Neutrophil (primary cell): ENCODE results near the gene ATG7.

Experiments used
- H3K27ac ChIP-seq: fragments of 200-600 bp; sonication (generic); 2 replicates; pipeline ENCODE4 v1.5.1; 2016; ENCODE audit warnings: mild to moderate bottlenecking, moderate library complexity
- H3K27me3 ChIP-seq: fragments of 200-600 bp; sonication (generic); 2 replicates; pipeline ENCODE4 v1.6.0; 2016; ENCODE audit warnings: mild to moderate bottlenecking
- H3K36me3 ChIP-seq: fragments of 200-600 bp; sonication (generic); 2 replicates; pipeline ENCODE4 v1.5.1; 2017
- H3K4me1 ChIP-seq, 2 experiments: fragments of 200-600 bp in 1 of 2; sonication (generic) in 1 of 2; 1 replicate in 1 of 2; 2 replicates in 1 of 2; pipeline versions ENCODE4 v1.5.1 to v1.6.1; 2013 to 2016; ENCODE audit warnings: low read depth in 1 of 2, low read length in 1 of 2, mild to moderate bottlenecking in 1 of 2, moderate library complexity in 1 of 2; ENCODE audit not compliant: control insufficient read depth in 1 of 2, insufficient read depth in 1 of 2
- H3K4me3 ChIP-seq, 2 experiments: fragments of 200-600 bp in 1 of 2; sonication (generic) in 1 of 2; 1 replicate in 1 of 2; 2 replicates in 1 of 2; pipeline ENCODE4 v1.5.1; 2013 to 2016; ENCODE audit warnings: low read depth in 1 of 2, low read length in 1 of 2, mild to moderate bottlenecking in 1 of 2, moderate library complexity in 1 of 2
- H3K9me3 ChIP-seq: fragments of 200-600 bp; sonication (generic); 2 replicates; pipeline ENCODE4 v1.5.1; 2016
- TF ChIP-seq, protein P1 (sequence below): fragments of 200-600 bp; sonication (generic); IDR thresholded peaks from 2 replicates; pipeline ENCODE4 v1.5.1; 2016; ENCODE audit warnings: antibody characterized with exemption

The ATG7 gene

DNA sequence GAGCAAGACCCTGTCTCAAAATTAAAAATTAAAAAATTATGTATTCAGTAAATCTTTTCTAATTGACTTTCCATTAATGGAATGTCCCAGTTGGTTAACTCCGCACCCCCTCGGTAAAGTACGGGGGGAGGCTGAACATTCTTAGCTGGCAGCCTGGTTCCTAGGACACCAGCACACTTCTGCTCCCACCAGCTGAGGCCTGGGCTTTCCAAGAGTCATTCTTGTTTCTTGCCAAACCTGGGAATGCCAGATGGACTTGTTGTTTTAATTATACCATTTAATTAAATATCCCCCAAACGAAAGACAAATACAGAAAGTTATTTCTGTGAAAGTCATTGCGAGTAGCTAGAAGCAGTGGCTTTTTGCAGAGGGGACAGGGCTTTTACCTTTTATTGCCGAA, 192.2 kb downstream of the ATG7 start:
- Histone ChIP-seq H3K36me3 (peaks cover 23% of the 10 kb centered on the region), H3K9me3 (no peaks in the 10 kb centered on the region), H3K4me3 (no peak overlapping the region), H3K27ac (no peak overlapping the region), H3K4me1 (no peaks in the 10 kb centered on the region), H3K27me3 (no peaks in the 10 kb centered on the region)
- TF ChIP-seq, protein P1, sequence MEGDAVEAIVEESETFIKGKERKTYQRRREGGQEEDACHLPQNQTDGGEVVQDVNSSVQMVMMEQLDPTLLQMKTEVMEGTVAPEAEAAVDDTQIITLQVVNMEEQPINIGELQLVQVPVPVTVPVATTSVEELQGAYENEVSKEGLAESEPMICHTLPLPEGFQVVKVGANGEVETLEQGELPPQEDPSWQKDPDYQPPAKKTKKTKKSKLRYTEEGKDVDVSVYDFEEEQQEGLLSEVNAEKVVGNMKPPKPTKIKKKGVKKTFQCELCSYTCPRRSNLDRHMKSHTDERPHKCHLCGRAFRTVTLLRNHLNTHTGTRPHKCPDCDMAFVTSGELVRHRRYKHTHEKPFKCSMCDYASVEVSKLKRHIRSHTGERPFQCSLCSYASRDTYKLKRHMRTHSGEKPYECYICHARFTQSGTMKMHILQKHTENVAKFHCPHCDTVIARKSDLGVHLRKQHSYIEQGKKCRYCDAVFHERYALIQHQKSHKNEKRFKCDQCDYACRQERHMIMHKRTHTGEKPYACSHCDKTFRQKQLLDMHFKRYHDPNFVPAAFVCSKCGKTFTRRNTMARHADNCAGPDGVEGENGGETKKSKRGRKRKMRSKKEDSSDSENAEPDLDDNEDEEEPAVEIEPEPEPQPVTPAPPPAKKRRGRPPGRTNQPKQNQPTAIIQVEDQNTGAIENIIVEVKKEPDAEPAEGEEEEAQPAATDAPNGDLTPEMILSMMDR: no peak

DNA sequence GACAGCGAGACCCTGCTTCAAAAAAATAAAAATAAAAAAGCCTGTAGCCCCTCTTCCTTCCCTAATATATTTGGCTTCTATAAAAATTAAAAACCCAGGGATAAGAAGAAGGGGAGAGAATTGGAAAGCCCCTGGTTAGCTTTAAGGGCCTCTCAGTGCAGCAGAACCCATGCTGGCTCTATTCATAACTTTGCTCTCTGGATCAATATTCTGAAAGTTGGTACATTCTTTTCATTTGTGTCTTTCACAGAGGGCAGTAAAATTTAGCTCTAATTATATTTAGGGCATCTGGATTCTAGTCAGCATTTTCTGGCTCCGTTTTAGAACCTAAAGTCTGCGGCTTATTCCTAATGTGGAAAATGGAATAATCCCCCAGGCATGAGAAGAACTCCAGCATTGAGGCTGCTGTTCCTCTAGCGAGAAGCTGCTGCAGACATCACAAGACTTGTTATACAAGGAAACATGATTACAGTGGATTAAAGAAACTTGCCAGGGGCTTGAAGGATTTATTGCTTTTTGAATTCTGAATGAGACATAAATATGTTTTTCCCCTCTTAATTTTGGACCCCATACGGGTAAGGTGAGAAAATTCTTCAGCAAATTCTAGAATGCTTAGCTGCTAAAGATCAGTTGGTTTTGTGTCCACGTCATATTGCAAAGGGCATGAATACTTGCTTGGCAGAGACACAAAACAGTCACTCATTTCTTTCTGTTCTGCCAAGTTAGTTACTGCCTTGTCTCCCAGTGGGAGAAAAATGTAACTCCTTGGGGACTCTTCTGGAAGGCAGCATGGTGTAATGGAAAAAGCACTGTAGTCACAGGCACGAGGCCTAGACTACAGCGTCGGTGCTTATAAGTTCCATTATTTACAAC, 193.8 kb downstream of the ATG7 start:
- H3K27ac ChIP-seq: no peak overlapping the region
- H3K9me3 ChIP-seq: no peaks in the 10 kb centered on the region
- H3K36me3 ChIP-seq: peaks cover 34% of the 10 kb centered on the region
- H3K4me3 ChIP-seq: no peak overlapping the region
- no peaks in the 10 kb centered on the region for H3K27me3 ChIP-seq
- no peaks in the 10 kb centered on the region for H3K4me1 ChIP-seq
- TF ChIP-seq, protein P1: no peak

DNA sequence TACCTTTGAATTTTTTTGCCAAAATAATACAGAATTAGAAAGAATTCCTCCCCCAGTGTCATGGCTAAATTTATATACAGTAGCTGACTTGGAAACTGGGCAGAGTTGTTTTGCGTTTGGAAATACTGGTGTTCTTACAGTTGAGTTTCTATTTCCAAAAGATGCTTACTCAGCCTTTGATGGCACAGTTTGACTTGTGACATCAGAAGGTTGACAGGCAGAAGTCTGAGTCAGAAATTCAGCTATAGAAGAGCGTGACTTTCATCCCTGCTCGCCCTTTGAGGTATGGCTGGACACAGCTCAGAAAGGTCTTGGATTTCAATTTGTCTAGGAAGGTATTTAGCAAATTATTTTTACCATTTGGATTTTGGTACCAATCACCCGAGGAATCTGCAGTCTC, 195.7 kb downstream of the ATG7 start:
- H3K4me1 ChIP-seq: no peaks in the 10 kb centered on the region
- no peaks in the 10 kb centered on the region for H3K9me3 ChIP-seq
- H3K4me3 ChIP-seq: no peak overlapping the region
- no peak overlapping the region for H3K27ac ChIP-seq
- no peaks in the 10 kb centered on the region for H3K27me3 ChIP-seq
- TF ChIP-seq, protein P1: no peak
- H3K36me3 ChIP-seq: peaks cover 34% of the 10 kb centered on the region

DNA sequence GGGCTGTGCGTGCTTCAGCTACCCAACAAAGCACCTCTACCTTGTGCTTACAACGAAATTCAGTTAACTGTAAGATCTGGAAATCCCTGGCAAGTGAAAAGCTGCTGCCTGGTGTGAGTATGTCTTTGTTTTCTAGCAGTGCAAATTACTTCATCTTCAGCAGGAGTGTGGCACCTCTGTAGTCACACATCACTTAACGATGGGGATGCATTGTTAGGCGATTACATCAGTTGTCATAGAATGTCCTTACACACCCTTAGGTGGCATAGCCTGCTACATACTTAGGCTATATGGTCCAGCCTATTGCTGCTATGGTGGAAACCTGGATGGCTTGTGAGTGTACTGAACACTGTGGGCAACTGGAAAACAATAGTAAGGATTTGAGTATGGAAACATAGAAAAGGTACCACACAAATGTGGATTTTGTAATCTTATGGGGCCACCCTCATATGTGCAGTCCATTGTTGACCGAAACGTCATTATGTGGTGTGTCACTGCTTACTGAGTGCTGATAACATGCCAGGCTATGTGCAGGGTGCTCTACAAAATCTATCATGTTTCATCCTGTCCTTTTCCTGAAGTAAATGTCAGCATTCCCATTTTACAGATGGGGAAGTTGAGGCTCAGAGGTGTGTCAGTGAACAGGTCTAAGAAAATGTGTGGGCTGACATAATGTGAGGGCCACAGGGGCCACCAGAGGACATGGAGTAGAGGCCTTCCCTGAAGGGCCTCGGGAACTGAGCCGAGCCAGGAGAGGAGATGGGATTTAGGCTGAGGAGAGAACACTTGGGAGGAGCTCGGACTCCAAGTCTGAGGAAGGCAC, 198.0 kb downstream of the ATG7 start:
- H3K27ac ChIP-seq: no peak overlapping the region
- no peaks in the 10 kb centered on the region for H3K9me3 ChIP-seq
- peaks cover 34% of the 10 kb centered on the region for H3K36me3 ChIP-seq
- H3K4me3 ChIP-seq: no peak overlapping the region
- H3K27me3 ChIP-seq: no peaks in the 10 kb centered on the region
- no peaks in the 10 kb centered on the region for H3K4me1 ChIP-seq
- TF ChIP-seq, protein P1: no peak

DNA sequence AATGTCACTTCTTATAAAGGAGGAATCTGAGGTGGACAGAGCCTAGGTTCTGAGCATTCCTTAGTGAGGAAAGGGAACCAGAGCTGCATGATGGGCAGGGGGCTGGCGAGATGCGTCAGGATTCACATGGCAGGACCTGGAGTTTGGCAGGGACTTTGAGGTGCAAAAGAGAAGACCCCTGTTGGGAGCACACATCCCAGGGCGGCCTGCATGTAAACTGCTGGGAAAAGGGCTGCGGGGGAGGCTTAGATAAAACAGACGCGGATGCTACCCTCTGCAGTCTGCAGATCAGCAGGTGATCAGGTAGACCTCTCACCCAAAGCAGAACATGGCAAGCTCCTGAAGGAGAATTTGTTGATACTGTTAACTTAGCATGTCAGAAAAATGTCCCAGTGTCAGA, 203.1 kb downstream of the ATG7 start:
- Histone ChIP-seq H3K4me3 (no peak overlapping the region), H3K4me1 (no peaks in the 10 kb centered on the region), H3K9me3 (no peaks in the 10 kb centered on the region), H3K36me3 (peaks cover 13% of the 10 kb centered on the region), H3K27me3 (no peaks in the 10 kb centered on the region), H3K27ac (no peak overlapping the region)
- TF ChIP-seq, protein P1: no peak
